Skeletal muscle tissue (tissue), 4 donors: ENCODE data around the gene NGDN. TPM values are rescaled to one million over a fixed set of nuclear protein-coding genes. Genes with fewer than 3 reads are reported as not detected.

Source experiments
- H3K27ac ChIP-seq: one replicate; pipeline ENCODE4 v1.7.0; 2013; ENCODE audit warnings: mild to moderate bottlenecking, low read depth, low read length, inconsistent platforms
- H3K27me3 ChIP-seq, 3 donors: one replicate each; pipeline ENCODE4 v1.7.0; 2013; ENCODE audit warnings: low read length in 3 of 3; ENCODE audit not compliant: control insufficient read depth in 3 of 3, insufficient read depth in 3 of 3
- H3K36me3 ChIP-seq, 3 donors: one replicate each; pipeline ENCODE4 v1.7.0; 2013; ENCODE audit warnings: low read length in 3 of 3; ENCODE audit not compliant: control insufficient read depth in 3 of 3, insufficient read depth in 3 of 3
- H3K4me1 ChIP-seq, 3 donors: one replicate each; pipeline ENCODE4 v1.7.0; 2013; ENCODE audit warnings: low read length in 3 of 3, mild to moderate bottlenecking in 3 of 3; ENCODE audit not compliant: control insufficient read depth in 3 of 3, insufficient read depth in 3 of 3
- H3K4me3 ChIP-seq, 3 donors: one replicate each; pipeline ENCODE4 v1.7.0; 2013; ENCODE audit warnings: low read length in 3 of 3
- H3K9ac ChIP-seq, 3 donors: one replicate each; pipeline ENCODE4 v1.7.0; 2013; ENCODE audit warnings: low read length in 3 of 3, mild to moderate bottlenecking in 3 of 3, moderate library complexity in 2 of 3, low read depth in 1 of 3
- H3K9me3 ChIP-seq, 3 donors: one replicate each; pipeline ENCODE4 v1.7.0; 2013; ENCODE audit warnings: low read length in 3 of 3; ENCODE audit not compliant: control insufficient read depth in 3 of 3
- total RNA-seq: library from RNA; depleted of rRNA; stranded (reverse); fragments of >200 nt; gene quantifications from one replicate; pipeline ENCODE4 v1.2.3, GENCODE V29; 2014
- donor health status: Osteomylitis.

The NGDN gene
- total RNA-seq, 1 donor from 2014 or later, result 32.4 TPM

DNA sequence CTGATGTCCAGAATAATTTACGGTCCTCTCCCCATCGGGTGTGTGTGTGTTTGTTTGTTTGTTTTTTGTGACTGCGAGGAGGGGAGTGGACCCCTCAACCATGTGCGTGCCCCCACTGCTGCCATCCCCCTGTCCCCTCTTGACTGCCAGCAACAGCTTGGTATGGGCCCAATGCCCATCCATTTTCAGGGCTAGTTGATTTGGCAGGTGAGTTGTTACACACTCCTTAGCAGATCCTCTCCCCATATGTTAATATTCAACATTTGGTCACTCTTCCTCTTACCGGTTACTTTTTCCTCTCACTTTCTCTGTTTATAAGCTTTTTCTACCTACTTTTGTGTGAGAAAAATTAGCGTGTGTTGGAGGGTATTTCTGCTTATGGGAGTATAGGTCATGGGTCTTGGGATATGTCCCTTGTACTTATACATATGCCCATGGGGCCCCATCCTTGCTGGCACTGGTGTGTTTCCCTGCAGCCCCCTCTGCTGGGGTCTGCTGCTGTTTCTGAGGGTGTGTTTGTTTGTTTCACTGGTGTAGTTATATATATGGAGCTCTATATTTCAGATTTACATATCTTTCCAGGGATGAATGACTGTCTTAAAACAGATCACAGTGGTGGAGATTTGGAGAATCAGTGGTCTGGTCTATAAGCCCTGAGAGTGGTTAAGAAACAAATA lies 48.3 kb downstream of the NGDN start:
- H3K9me3 ChIP-seq, result no peaks in the 10 kb centered on the region
- H3K9ac ChIP-seq, result no peak overlapping the region
- no peak overlapping the region for H3K4me3 ChIP-seq
- peaks cover 0 to 17% (median 5%) of the 10 kb centered on the region in 3 donors for H3K4me1 ChIP-seq
- H3K27me3 ChIP-seq, result no peaks in the 10 kb centered on the region
- H3K36me3 ChIP-seq, result no peaks in the 10 kb centered on the region
- no peak overlapping the region for H3K27ac ChIP-seq

DNA sequence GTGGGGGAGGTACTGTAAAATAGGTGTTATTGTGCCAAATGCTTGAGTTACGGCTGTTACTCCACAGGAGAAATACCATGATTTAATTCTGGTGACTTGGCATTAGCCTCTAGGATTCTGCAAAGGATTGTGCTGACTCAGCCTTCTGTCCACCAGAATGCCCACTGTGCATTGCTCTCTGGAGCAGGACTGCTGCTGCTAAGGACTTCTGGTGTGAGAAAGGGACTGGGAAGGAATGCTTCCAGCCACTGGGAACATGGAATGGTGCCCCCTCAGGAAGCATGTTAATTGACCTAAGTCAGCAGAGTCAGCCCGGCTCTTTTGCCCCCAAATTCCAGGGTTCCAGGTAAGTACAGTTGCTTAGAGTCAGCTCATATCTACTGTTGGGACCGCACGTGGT lies 49.2 kb downstream of the NGDN start:
- Histone ChIP-seq H3K27ac (no peak overlapping the region), H3K9ac (no peak overlapping the region), H3K4me1 (peaks cover 0 to 12% (median 5%) of the 10 kb centered on the region in 3 donors), H3K4me3 (no peak overlapping the region), H3K36me3 (no peaks in the 10 kb centered on the region), H3K27me3 (no peaks in the 10 kb centered on the region), H3K9me3 (no peaks in the 10 kb centered on the region)

DNA sequence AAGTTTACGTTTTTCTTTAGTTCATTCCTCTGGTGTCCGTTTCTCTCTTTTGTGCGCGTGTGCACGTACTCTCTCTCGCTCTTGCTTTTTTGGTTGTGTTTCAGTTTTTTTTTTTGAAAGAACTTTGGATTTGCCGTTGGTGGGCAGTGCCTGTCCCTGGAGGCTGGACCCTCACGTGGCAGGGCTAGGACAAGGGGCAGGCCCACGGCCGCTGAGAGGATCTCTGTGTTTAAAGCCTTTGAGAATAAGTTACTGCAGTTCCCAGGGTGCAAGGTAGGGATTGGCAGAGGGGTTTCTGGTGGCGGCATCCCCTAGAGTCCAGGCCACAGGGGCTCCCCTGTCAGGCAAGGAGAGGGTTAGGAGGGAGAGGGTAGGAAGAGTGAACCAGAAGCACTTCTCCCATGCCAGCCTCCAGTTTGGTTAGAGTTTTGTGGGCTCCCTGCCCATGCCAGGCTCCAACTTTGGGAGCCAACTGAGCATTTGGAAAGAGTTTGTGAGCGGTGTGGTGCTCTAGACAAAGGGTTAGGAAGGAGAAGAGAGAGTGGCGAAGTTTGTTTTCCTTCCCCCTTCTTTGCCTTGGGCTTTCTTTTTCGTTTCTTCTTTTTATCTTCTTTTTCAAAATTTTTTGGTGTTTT lies 51.5 kb downstream of the NGDN start:
- Histone ChIP-seq H3K36me3 (peaks cover 0 to under 1% (median 0%) of the 10 kb centered on the region in 3 donors), H3K4me3 (no peak overlapping the region), H3K27me3 (no peaks in the 10 kb centered on the region)

DNA sequence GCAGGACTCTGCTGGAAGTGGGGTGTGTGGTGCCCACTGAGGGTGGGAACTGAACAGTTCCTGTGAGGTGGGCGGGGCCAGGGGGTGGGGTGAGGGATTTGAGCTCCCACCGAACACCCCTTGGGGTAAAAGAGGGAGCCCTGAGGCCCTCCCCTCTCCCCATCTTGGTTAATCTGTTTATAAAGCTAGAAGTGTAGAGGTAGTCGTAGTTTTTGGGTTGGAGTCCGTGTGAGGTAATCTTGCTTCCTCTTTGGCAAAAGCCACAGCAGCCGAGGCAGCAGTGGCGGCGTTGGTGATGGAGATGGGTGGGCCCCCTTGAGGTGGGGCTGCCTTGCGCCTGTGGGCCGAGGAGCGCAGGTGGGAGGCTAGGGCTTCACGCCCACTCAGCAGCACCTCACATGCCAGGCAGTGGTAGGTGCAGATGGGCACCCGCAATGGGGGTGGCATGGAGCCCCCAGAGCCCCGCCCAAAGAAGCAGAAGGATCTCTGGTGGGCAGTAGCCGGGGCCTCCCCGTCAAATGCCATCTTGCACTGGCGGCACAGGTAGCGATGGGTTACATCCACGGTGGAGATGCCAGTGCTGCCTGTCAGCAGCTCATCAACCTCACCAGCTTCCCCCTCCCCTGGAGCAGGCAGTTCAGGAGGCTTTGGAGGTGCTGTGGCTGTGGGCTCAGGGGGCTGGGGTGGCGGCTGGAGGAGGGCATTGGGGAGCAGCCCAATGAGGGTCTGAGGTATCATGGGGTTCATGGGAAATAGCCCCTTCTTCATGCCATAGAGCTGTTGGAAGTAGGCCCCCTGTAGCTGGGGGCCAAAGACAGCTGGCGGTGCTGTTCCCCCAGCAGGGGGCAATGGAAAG lies 52.5 kb downstream of the NGDN start:
- Histone ChIP-seq H3K36me3 (peaks cover 0 to 2% (median 0%) of the 10 kb centered on the region in 3 donors), H3K27ac (no peak overlapping the region), H3K4me3 (no peak overlapping the region), H3K9me3 (no peaks in the 10 kb centered on the region), H3K27me3 (no peaks in the 10 kb centered on the region), H3K9ac (no peak overlapping the region), H3K4me1 (peaks cover 0 to 8% (median 5%) of the 10 kb centered on the region in 3 donors)

More for the DNA sequence above, 51.5 kb downstream of the NGDN start:
- peaks cover 0 to 8% (median 5%) of the 10 kb centered on the region in 3 donors for H3K4me1 ChIP-seq
- no peaks in the 10 kb centered on the region for H3K9me3 ChIP-seq
- no peak overlapping the region for H3K9ac ChIP-seq
- H3K27ac ChIP-seq, result no peak overlapping the region

DNA sequence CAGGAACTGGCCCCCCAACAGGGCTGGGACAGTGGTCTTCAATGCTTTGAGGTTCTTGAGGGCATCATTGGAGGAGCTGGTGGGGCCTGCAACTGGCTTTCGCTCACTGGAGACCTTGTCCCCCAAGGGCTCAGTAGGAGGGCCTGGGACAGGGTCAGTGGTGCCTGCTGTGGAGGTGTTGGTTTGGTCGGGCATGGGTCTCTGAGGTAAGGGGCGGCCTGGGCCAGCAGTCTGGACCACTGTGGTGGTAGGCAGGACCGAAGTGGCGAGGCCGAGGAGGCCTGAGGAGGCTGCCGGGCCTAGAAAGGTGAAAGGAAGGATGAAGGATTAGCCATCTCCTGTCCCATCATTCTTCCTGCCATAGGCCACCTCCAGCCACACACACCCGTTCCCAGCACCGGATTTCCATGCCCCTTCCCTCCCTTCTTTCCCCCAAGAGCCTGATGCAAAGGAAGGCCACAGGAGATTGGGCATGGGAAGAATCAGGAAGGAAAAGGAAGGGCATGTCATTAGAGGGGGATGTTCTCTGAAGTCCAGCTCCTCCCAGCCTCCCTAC lies 53.2 kb downstream of the NGDN start:
- Histone ChIP-seq H3K9ac (no peak overlapping the region), H3K9me3 (no peaks in the 10 kb centered on the region), H3K4me1 (peaks cover 0 to 8% (median 5%) of the 10 kb centered on the region in 3 donors), H3K27me3 (no peaks in the 10 kb centered on the region), H3K27ac (no peak overlapping the region), H3K4me3 (no peak overlapping the region), H3K36me3 (peaks cover 0 to 2% (median 0%) of the 10 kb centered on the region in 3 donors)

DNA sequence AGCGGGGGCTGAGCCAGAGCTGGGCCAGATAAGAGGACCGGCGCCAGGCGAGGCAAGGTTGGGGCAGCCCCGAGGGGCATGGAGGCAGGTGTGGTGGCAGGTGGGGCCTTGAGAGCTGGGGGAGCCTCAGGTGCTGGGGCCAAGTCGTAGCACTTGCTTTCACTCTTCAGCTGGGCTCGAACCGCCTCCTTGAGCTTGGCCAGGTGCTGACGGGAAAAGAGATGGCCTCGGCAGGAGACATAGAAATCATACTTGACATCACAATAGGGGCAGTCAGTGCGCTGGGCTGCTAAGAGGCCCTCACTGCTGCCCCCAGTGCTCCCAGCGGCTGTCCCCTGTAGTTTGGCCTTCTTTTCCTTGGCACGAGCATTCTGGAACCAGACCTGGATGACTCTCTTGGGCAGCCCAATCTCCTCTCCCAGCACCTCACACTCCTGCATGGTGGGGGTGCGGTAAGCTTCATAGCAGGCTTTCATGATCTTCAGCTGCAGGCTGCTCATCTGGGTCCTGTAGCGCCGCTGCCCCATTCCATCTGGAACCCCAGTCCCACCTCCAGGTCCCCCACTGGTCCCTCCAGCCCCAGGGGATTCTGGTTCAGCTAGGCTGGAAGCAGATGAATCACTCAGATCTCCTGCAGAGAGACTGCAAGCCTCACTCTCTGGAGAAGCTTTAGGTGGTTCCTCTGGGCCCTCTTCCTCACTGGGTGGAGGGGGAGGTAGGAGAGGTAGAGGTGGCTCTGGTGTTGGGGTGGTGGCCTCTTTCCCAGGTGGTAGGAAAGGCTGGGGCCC lies 53.9 kb downstream of the NGDN start:
- no peak overlapping the region for H3K9ac ChIP-seq
- no peak overlapping the region for H3K4me3 ChIP-seq
- no peak overlapping the region for H3K27ac ChIP-seq
- H3K4me1 ChIP-seq, result peaks cover 0 to 6% (median 2%) of the 10 kb centered on the region in 3 donors
- no peaks in the 10 kb centered on the region for H3K27me3 ChIP-seq
- no peaks in the 10 kb centered on the region for H3K9me3 ChIP-seq
- peaks cover 0 to 2% (median 0%) of the 10 kb centered on the region in 3 donors for H3K36me3 ChIP-seq

DNA sequence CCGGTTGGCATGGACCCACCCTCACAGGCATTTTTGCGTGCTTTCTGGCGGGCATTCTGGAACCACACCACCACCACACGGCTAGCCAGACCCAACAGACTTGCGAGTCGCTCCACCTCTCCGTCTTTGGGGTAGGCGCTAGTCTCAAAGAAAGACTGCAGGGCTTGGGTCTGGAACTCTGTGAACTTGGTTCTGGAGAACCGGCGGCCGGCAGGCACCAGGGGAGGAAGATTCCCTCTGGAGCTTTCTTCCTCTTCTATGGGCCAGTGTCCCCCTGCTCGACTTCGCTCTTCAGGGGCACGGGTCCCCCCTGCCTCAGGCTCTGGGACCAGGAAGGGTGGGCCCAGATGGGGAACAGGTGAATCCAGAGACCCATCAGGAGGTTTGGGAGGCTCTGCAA lies 55.5 kb downstream of the NGDN start:
- Histone ChIP-seq H3K4me1 (no peaks in the 10 kb centered on the region), H3K4me3 (no peak overlapping the region), H3K36me3 (peaks cover 0 to 2% (median 0%) of the 10 kb centered on the region in 3 donors), H3K27ac (no peak overlapping the region), H3K9ac (no peak overlapping the region), H3K27me3 (no peaks in the 10 kb centered on the region), H3K9me3 (no peaks in the 10 kb centered on the region)

DNA sequence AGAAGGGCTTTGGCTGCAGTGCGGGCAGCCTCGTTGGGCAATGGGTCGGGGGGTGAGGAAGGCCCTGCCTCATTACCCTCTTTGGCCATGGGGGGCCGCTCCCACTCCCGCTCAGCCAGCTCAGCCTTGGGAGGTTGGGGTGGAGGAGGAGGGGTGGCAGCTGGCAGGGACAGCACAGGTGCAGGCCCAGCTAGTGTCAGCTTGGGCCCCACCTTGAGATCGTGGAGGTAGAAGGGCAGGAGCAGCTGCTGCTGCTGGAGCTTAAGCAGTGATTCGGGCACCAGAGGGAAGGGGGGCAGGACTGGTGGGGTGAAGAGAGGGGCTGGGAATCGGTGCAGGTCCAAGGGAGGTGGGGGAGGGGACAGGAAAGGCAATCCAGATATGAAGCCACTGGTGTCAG lies 56.1 kb downstream of the NGDN start:
- Histone ChIP-seq H3K27ac (no peak overlapping the region), H3K4me3 (no peak overlapping the region), H3K4me1 (no peaks in the 10 kb centered on the region), H3K9me3 (no peaks in the 10 kb centered on the region), H3K36me3 (peaks cover 0 to 2% (median 0%) of the 10 kb centered on the region in 3 donors), H3K27me3 (no peaks in the 10 kb centered on the region), H3K9ac (no peak overlapping the region)
